Activated T-helper 17 cell treated with anti-CD3 and anti-CD28 coated beads, Interleukin-2, amount 50 U/mL, for 72 hours (primary cell): Measurements from ENCODE around the gene SYT2. TPM values are rescaled to one million over a fixed set of nuclear protein-coding genes. Genes with fewer than 3 reads are reported as not detected.

Source experiments
- ATAC-seq: fragments of 150-1000 bp; cut with Tn5 transposase; replicated peaks from 2 replicates; pipeline ENCODE4 v1.10.0; 2021; ENCODE audit warnings: mild to moderate bottlenecking, moderate library complexity
- H3K27ac Mint-ChIP-seq: one replicate; pipeline ENCODE4 v1.8.0; 2022; ENCODE audit warnings: mixed read lengths
- H3K27me3 Mint-ChIP-seq: one replicate; pipeline ENCODE4 v1.8.0; 2022; ENCODE audit warnings: mixed read lengths
- H3K36me3 Mint-ChIP-seq: one replicate; pipeline ENCODE4 v1.8.0; 2022; ENCODE audit warnings: low read depth, mild to moderate bottlenecking, mixed read lengths
- H3K4me1 Mint-ChIP-seq: one replicate; pipeline ENCODE4 v1.8.0; 2022; ENCODE audit warnings: mixed read lengths
- H3K4me3 Mint-ChIP-seq: one replicate; pipeline ENCODE4 v1.8.0; 2022; ENCODE audit warnings: mild to moderate bottlenecking, mixed read lengths
- H3K9me3 Mint-ChIP-seq: one replicate; pipeline ENCODE4 v1.8.0; 2022; ENCODE audit warnings: mixed read lengths
- total RNA-seq, 2 donors: library from RNA; stranded (reverse); gene quantifications; one replicate each; pipeline ENCODE4 v1.2.3, GENCODE V29; 2022

The SYT2 gene
- total RNA-seq, 2 donors from 2014 or later, result 0.05 TPM; not detected in 1

DNA sequence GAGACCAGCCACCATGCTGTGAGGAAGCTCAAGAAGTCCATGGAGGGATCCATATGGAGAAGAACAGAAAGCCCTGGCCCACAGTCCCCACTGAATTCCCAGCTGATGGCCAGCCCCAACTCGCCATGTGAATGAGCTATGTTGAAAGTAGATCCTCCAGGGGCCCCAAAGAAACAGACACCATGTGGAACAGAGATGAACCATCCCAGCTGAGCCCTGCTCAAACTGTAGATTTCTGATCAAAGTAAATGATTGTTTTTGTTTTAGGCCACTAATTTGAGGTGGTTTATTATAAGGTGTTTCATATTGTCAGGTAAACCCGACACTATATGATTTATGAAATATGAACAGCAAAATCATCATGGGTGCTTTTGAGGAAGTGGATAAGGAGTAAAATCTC is 32.8 kb downstream of the SYT2 start:
- peaks cover 27% of the 10 kb centered on the region for H3K27me3 Mint-ChIP-seq
- no peak overlapping the region for H3K27ac Mint-ChIP-seq
- peaks cover 2% of the 10 kb centered on the region for H3K9me3 Mint-ChIP-seq
- no peak for ATAC-seq
- no peaks in the 10 kb centered on the region for H3K36me3 Mint-ChIP-seq
- no peak overlapping the region for H3K4me3 Mint-ChIP-seq
- no peaks in the 10 kb centered on the region for H3K4me1 Mint-ChIP-seq

DNA sequence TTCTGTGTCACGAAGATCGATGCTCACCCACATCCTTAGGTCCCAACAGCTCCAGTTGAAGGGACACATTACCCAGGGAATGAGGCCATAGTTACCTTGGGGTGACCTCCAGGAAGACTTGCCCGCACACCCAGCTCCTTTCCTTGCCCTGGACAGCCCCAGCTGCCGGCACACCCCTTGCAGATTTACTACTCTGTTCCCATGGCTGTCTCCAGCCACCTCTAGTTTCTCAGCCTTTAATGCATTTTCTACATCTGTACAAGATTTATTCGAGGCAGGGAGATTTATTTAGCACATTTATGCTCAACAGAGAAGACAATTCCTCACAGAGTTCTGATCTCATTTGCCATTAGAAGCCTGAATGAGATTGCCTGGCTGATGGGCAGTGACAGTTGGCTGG is 36.7 kb downstream of the SYT2 start:
- Mint-ChIP-seq H3K9me3 (peaks cover 4% of the 10 kb centered on the region), H3K27ac (no peak overlapping the region), H3K27me3 (peaks cover 8% of the 10 kb centered on the region), H3K4me1 (no peaks in the 10 kb centered on the region), H3K4me3 (no peak overlapping the region), H3K36me3 (no peaks in the 10 kb centered on the region)
- no peak for ATAC-seq

DNA sequence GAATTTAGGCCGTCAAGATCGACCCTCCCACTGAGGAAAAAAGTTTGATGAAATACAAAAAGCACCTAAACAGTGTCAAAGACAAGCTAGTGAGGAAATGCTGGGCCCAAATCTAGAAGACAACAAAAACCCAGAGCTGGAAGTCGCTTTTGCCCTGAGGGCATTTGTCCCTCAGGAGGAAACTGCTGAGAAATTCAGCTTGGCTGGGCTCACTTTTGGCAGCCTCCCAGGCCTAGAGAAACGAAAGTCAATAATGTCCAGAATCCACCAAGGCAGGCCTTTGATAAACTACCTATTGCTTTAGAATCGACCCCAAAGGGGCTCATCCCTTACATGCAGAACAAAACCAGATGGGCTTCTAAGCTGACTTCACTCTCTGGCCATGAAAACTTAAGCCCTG is 38.9 kb downstream of the SYT2 start:
- no peak for ATAC-seq
- Mint-ChIP-seq H3K27me3 (no peaks in the 10 kb centered on the region), H3K4me3 (no peak overlapping the region), H3K27ac (no peak overlapping the region), H3K36me3 (no peaks in the 10 kb centered on the region), H3K9me3 (peaks cover 4% of the 10 kb centered on the region), H3K4me1 (no peaks in the 10 kb centered on the region)

DNA sequence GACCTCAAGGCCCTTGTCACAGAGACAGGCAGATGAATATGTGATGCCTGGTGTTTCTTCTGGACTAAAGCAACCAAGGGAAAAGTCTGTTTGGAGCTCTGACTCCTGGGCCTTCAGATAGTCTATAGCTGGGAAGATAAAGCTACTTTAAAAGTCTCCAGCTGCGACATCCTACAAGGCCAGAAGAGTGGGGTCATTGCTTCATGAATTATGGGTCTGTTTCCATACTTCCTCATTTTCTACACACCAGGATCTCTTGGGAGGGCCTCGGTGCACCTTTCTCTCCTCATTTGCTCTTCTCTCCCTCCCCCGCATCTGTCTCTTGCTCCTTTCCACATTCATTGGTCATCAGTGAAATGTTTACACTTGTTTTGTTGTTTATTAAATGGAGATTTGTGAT is 44.8 kb downstream of the SYT2 start:
- Mint-ChIP-seq H3K4me3 (no peak overlapping the region), H3K36me3 (no peaks in the 10 kb centered on the region)

GRCh38 chr1:202664083-202664482 is 46.2 kb downstream of the SYT2 start:
- no peak for ATAC-seq
- Mint-ChIP-seq H3K4me3 (no peak overlapping the region), H3K27ac (no peak overlapping the region), H3K36me3 (no peaks in the 10 kb centered on the region), H3K4me1 (no peaks in the 10 kb centered on the region), H3K9me3 (no peaks in the 10 kb centered on the region), H3K27me3 (peaks cover 26% of the 10 kb centered on the region)

More for the DNA sequence above, 44.8 kb downstream of the SYT2 start:
- Mint-ChIP-seq H3K9me3 (no peaks in the 10 kb centered on the region), H3K27ac (no peak overlapping the region), H3K27me3 (peaks cover 26% of the 10 kb centered on the region), H3K4me1 (no peaks in the 10 kb centered on the region)
- ATAC-seq, result no peak

DNA sequence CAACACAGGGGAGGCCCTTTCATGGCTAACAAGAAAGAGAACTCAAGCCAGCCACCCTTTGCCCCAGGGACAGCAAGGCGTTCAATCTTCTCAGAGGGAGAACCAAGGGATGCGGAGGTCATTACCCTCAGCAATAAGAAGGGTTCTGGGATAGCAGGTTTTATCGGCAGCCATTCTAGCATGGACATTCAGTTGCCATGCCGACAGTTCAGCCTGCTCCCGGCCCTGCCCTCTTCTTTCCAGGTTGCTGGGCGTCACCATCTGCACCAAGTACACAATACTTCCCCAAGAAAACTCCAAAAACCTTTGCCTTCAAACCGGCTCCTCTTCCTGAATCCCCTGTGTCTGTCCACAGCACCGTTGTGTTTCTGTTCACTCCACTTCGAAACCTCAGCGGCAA is 47.1 kb downstream of the SYT2 start:
- H3K4me1 Mint-ChIP-seq, result no peaks in the 10 kb centered on the region
- no peaks in the 10 kb centered on the region for H3K36me3 Mint-ChIP-seq
- H3K4me3 Mint-ChIP-seq, result no peak overlapping the region
- no peaks in the 10 kb centered on the region for H3K9me3 Mint-ChIP-seq
- no peak overlapping the region for H3K27ac Mint-ChIP-seq
- H3K27me3 Mint-ChIP-seq, result peaks cover 26% of the 10 kb centered on the region
- no peak for ATAC-seq

GRCh38 chr1:202662081-202662480 is 48.2 kb downstream of the SYT2 start:
- no peak for ATAC-seq
- H3K36me3 Mint-ChIP-seq, result no peaks in the 10 kb centered on the region
- H3K27ac Mint-ChIP-seq, result no peak overlapping the region
- H3K4me1 Mint-ChIP-seq, result no peaks in the 10 kb centered on the region
- H3K9me3 Mint-ChIP-seq, result no peaks in the 10 kb centered on the region
- H3K4me3 Mint-ChIP-seq, result no peak overlapping the region
- peaks cover 26% of the 10 kb centered on the region for H3K27me3 Mint-ChIP-seq

GRCh38 chr1:202661136-202661845 is 49.0 kb downstream of the SYT2 start:
- Mint-ChIP-seq H3K36me3 (no peaks in the 10 kb centered on the region), H3K27me3 (peaks cover 30% of the 10 kb centered on the region), H3K9me3 (no peaks in the 10 kb centered on the region), H3K27ac (no peak overlapping the region), H3K4me1 (no peaks in the 10 kb centered on the region), H3K4me3 (no peak overlapping the region)
- ATAC-seq, result peak; percentile 39

- Mint-ChIP-seq H3K36me3 (no peaks in the 10 kb centered on the region), H3K9me3 (no peaks in the 10 kb centered on the region), H3K27me3 (peaks cover 35% of the 10 kb centered on the region), H3K4me1 (no peaks in the 10 kb centered on the region), H3K4me3 (no peak overlapping the region), H3K27ac (no peak overlapping the region)
- ATAC-seq, result no peak
Measured at GRCh38 chr1:202659974-202660373, 50.3 kb downstream of the SYT2 start.

- no peaks in the 10 kb centered on the region for H3K36me3 Mint-ChIP-seq
- H3K9me3 Mint-ChIP-seq, result no peaks in the 10 kb centered on the region
- H3K4me1 Mint-ChIP-seq, result no peaks in the 10 kb centered on the region
- H3K27me3 Mint-ChIP-seq, result peaks cover 35% of the 10 kb centered on the region
- no peak for ATAC-seq
- no peak overlapping the region for H3K27ac Mint-ChIP-seq
- H3K4me3 Mint-ChIP-seq, result no peak overlapping the region
Measured at GRCh38 chr1:202659541-202659940, 50.7 kb downstream of the SYT2 start.

DNA sequence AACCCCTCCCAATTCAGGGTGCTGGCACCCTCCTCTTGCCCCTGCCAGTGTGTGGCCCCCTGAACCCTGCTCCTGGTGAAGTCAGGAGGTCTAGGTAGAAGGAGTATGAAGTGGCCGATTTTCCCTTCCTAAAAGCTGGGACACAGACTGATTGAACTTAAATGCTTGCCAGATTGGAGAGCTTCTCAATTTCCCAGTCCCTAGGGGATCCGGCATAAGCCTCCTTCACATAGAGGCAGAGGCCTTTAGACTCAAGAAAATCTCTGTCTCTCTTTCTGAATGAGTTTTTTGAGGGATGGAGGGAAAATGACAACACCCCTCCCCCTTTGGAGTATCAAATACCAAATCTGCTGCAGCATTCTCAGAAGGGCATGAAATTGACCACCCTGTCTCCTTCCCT is 51.5 kb downstream of the SYT2 start:
- Mint-ChIP-seq H3K4me1 (no peaks in the 10 kb centered on the region), H3K4me3 (no peak overlapping the region), H3K9me3 (no peaks in the 10 kb centered on the region), H3K36me3 (no peaks in the 10 kb centered on the region), H3K27ac (no peak overlapping the region), H3K27me3 (peaks cover 33% of the 10 kb centered on the region)
- no peak for ATAC-seq

DNA sequence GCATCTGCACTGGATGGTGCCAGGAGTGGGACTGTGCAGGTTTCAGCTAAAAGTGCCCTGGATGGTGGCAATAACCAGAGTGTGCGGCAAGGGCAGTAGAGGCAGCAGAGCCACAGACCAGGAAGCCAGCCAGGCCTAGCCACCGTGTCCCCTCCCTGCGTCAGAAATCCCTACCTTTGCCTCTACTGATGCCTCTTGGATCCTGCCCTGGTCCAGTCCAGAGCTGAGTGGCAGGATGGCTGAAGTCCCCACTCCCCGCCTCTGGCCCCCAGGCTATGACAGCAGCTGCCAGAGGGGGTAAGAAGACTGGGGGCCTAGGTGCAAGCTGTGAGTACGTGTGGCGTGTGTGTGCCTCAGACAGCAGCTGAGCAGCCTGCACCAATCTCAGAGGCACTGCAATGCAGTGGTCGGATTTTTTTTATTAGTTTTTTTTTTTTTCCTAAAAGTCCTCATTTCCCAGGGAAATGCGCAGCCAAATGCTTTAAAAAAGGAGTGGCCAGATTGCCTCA is 51.9 kb downstream of the SYT2 start:
- no peak for ATAC-seq
- Mint-ChIP-seq H3K36me3 (no peaks in the 10 kb centered on the region), H3K4me3 (no peak overlapping the region), H3K4me1 (no peaks in the 10 kb centered on the region), H3K9me3 (no peaks in the 10 kb centered on the region), H3K27me3 (peaks cover 28% of the 10 kb centered on the region), H3K27ac (no peak overlapping the region)

DNA sequence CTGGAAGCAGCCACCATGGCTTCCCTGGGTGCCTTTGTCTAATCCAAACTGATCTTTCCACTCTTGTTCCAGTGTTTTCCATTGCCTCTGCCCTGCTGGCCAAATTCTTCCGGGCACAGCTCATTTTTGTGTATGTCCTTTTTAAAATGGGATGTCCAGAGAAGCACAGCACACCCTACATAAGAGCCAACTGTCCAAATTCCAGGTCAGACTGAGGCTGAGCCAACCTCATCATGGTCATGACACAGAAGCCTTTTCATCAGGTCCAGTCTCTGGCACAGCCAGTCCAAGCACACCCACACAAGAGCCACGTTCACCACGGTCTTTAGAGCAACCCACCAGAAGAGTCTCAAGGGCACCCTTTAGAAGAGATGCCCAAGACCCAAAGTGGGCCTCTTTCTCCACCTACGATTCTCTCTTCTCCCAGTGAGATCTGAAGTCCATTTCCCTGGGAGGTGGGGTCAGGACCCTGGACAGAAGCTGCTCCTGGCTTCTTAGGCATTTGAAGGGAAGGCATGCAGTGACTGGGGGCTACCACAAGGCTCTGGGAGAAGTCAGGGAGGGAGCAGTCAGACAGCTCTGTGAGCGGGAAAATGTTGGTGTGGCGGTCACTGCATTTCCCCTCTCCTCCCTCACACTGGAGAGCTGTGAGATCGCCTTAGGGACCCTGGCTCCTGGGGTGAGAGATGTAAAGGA is 53.2 kb downstream of the SYT2 start:
- H3K4me1 Mint-ChIP-seq, result no peaks in the 10 kb centered on the region
- H3K27ac Mint-ChIP-seq, result no peak overlapping the region
- H3K9me3 Mint-ChIP-seq, result no peaks in the 10 kb centered on the region
- ATAC-seq, result no peak
- no peak overlapping the region for H3K4me3 Mint-ChIP-seq
- no peaks in the 10 kb centered on the region for H3K36me3 Mint-ChIP-seq
- H3K27me3 Mint-ChIP-seq, result peaks cover 18% of the 10 kb centered on the region

DNA sequence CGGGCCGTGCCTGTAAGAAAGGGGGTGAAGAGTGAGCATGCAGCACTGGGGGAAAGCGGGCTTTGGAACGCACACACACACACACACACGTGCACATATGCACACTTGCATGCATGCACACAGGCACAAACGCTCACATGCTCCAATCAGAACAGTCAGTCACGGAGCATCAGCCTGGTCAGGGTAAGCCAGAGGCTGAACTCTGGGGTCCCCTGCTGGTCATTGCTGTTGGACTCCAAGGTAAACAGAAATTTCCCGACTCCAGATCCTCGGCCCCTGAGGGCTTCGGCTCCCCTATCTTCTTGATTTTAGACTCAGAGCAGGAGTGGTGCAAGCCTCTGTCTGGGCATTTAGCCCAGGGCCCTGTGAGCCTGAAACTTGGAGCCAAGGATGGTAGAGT is 54.2 kb downstream of the SYT2 start:
- Mint-ChIP-seq H3K9me3 (no peaks in the 10 kb centered on the region), H3K4me3 (no peak overlapping the region), H3K36me3 (no peaks in the 10 kb centered on the region), H3K27me3 (peaks cover 15% of the 10 kb centered on the region), H3K27ac (no peak overlapping the region), H3K4me1 (no peaks in the 10 kb centered on the region)
- ATAC-seq, result no peak

DNA sequence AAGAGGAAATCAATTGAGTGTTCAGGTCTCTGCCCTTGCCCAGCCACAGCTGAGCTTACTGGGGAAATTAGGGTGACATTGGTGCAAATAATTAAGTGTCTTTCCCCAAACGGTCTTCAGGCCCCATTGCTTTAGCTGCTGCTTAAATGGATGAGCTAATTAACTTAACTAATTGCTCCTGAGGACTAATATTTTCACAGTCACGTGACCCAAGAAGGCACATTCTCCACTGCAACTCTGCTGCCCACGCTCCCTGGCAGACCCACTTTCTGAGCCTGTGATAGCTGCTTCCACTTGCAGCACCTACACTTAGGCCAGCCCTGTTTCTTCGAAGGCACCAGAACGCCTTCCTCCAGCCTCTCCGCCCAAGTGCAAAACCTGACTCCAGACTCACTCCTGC is 56.2 kb downstream of the SYT2 start:
- Mint-ChIP-seq H3K27me3 (peaks cover 18% of the 10 kb centered on the region), H3K9me3 (no peaks in the 10 kb centered on the region), H3K4me3 (no peak overlapping the region), H3K4me1 (no peaks in the 10 kb centered on the region), H3K36me3 (no peaks in the 10 kb centered on the region), H3K27ac (no peak overlapping the region)
- ATAC-seq, result no peak
